Measurements from ENCODE around the gene UBE2U. TPM values are rescaled to one million over a fixed set of nuclear protein-coding genes. Genes with fewer than 3 reads are reported as not detected.
"Not testable (repeated sequence)": the region's sequence is repeated elsewhere in the genome, so short reads cannot be mapped to it uniquely, and the experiment has no call there.

UBE2U gene
- total RNA-seq, 2 donors from 2014 or later: not detected

DNA sequence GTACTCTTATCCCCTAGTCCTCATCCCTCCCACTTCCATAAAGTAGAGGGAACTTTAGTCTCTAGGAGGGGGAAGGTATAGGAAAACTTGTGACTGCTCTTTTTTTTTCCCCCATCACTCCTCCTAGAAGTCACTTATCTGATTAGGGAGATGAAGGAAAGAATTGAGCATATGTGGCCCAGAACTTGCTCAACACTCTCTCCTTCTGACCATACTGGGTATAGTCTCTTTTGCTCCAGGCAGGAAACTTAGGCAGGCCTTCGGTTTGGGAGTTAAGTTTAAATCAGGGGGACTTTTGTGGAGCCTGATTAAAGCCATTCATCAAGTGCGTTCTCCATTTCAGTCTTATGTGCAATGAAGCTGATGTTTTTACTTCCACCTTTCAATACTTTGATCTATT is 5.8 kb downstream of the UBE2U start:
- H3K27ac Mint-ChIP-seq: no peak overlapping the region
- no peak for ATAC-seq (replicated peaks)
- no peak overlapping the region for H3K4me3 Mint-ChIP-seq
- peaks cover 21% of the 10 kb centered on the region for H3K27me3 Mint-ChIP-seq
- no peaks in the 10 kb centered on the region for H3K9me3 Mint-ChIP-seq
- no peaks in the 10 kb centered on the region for H3K36me3 Mint-ChIP-seq (ENCODE audit: low read depth)
- no peaks in the 10 kb centered on the region for H3K4me1 Mint-ChIP-seq

- Mint-ChIP-seq H3K27me3 (peaks cover 10% of the 10 kb centered on the region), H3K27ac (no peak overlapping the region), H3K36me3 (ENCODE audit: low read depth) (no peaks in the 10 kb centered on the region), H3K4me3 (no peak overlapping the region), H3K4me1 (no peaks in the 10 kb centered on the region), H3K9me3 (no peaks in the 10 kb centered on the region)
- ATAC-seq (replicated peaks): no peak
Observed at GRCh38 chr1:64212031-64212430, 8.6 kb downstream of the UBE2U start.

- H3K36me3 Mint-ChIP-seq (ENCODE audit: low read depth): no peaks in the 10 kb centered on the region
- H3K27me3 Mint-ChIP-seq: peaks cover 21% of the 10 kb centered on the region
- H3K4me1 Mint-ChIP-seq: no peaks in the 10 kb centered on the region
- H3K9me3 Mint-ChIP-seq: no peaks in the 10 kb centered on the region
- no peak for ATAC-seq (replicated peaks)
- no peak overlapping the region for H3K4me3 Mint-ChIP-seq
- no peak overlapping the region for H3K27ac Mint-ChIP-seq
Observed at GRCh38 chr1:64215576-64215975, 12.2 kb downstream of the UBE2U start.

DNA sequence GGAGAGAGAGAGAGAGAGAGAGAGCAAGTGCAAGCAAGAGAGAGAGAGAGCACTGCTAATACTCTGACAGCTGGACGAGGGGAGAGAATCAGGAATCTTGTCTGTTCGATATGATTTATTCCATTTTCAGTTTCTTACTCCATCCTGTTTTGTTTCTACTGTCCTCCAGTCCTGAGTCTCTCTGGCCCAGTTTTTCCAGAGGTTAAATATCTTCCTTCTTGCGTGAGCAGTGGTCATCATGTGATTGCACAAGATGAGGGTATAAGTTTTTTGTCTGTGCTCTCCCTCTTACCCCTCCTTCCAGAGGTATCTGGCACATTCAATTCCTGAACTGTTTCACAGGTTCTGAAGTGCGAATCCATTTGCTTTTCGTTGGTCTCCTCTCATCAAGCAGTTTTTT is 16.8 kb downstream of the UBE2U start:
- H3K27ac Mint-ChIP-seq: no peak overlapping the region
- no peak overlapping the region for H3K4me3 Mint-ChIP-seq
- H3K9me3 Mint-ChIP-seq: no peaks in the 10 kb centered on the region

GRCh38 chr1:64223329-64224151 is 20.1 kb downstream of the UBE2U start:
- Mint-ChIP-seq H3K27me3 (peaks cover 29% of the 10 kb centered on the region), H3K4me1 (peaks cover 9% of the 10 kb centered on the region), H3K36me3 (ENCODE audit: low read depth) (no peaks in the 10 kb centered on the region), H3K9me3 (no peaks in the 10 kb centered on the region), H3K27ac (no peak overlapping the region), H3K4me3 (no peak overlapping the region)
- peak; percentile 93 for ATAC-seq (replicated peaks)

More for the DNA sequence above, 16.8 kb downstream of the UBE2U start:
- no peaks in the 10 kb centered on the region for H3K36me3 Mint-ChIP-seq (ENCODE audit: low read depth)
- no peak for ATAC-seq (replicated peaks)
- peaks cover 9% of the 10 kb centered on the region for H3K4me1 Mint-ChIP-seq
- H3K27me3 Mint-ChIP-seq: peaks cover 22% of the 10 kb centered on the region

- not testable (repeated sequence) for H3K27ac Mint-ChIP-seq; H3K4me1 Mint-ChIP-seq; ATAC-seq (replicated peaks); H3K4me3 Mint-ChIP-seq; H3K9me3 Mint-ChIP-seq; H3K36me3 Mint-ChIP-seq (ENCODE audit: low read depth)
- peaks cover 22% of the 10 kb centered on the region for H3K27me3 Mint-ChIP-seq
Observed at GRCh38 chr1:64224236-64224635, 20.8 kb downstream of the UBE2U start.

GRCh38 chr1:64228167-64228957 is 24.9 kb downstream of the UBE2U start:
- no peaks in the 10 kb centered on the region for H3K36me3 Mint-ChIP-seq (ENCODE audit: low read depth)
- H3K27me3 Mint-ChIP-seq: peaks cover 27% of the 10 kb centered on the region
- H3K4me3 Mint-ChIP-seq: no peak overlapping the region
- H3K9me3 Mint-ChIP-seq: no peaks in the 10 kb centered on the region
- H3K4me1 Mint-ChIP-seq: peaks cover 6% of the 10 kb centered on the region
- ATAC-seq (replicated peaks): no peak
- no peak overlapping the region for H3K27ac Mint-ChIP-seq

DNA sequence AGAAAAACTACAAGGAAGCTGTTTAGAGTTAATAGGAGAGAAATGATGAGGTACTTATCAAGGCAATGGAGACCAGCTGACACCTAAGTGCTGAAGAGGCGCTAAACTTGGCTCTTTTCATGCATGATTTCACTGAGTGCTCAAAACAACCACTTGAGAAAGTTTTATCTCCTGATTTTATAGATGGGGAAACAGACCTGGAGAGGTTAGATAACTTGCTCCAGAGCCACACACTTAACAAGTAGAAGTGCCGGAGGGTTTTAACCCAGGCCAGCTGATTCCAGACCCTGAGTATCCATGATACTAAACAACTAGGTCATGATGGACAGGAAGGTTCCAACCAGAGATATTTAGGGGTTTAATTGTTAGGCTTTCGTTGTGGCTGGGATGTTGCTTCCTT is 25.9 kb downstream of the UBE2U start:
- H3K4me1 Mint-ChIP-seq: no peaks in the 10 kb centered on the region
- H3K27me3 Mint-ChIP-seq: peaks cover 35% of the 10 kb centered on the region
- no peak for ATAC-seq (replicated peaks)
- no peaks in the 10 kb centered on the region for H3K9me3 Mint-ChIP-seq
- no peaks in the 10 kb centered on the region for H3K36me3 Mint-ChIP-seq (ENCODE audit: low read depth)
- no peak overlapping the region for H3K27ac Mint-ChIP-seq
- H3K4me3 Mint-ChIP-seq: no peak overlapping the region

GRCh38 chr1:64231153-64231552 is 27.7 kb downstream of the UBE2U start:
- no peaks in the 10 kb centered on the region for H3K4me1 Mint-ChIP-seq
- no peak overlapping the region for H3K27ac Mint-ChIP-seq
- no peak for ATAC-seq (replicated peaks)
- no peak overlapping the region for H3K4me3 Mint-ChIP-seq
- no peaks in the 10 kb centered on the region for H3K9me3 Mint-ChIP-seq
- no peaks in the 10 kb centered on the region for H3K36me3 Mint-ChIP-seq (ENCODE audit: low read depth)
- peaks cover 30% of the 10 kb centered on the region for H3K27me3 Mint-ChIP-seq

GRCh38 chr1:64231654-64232053 is 28.2 kb downstream of the UBE2U start:
- H3K4me1 Mint-ChIP-seq: no peaks in the 10 kb centered on the region
- peaks cover 30% of the 10 kb centered on the region for H3K27me3 Mint-ChIP-seq
- no peaks in the 10 kb centered on the region for H3K36me3 Mint-ChIP-seq (ENCODE audit: low read depth)
- H3K4me3 Mint-ChIP-seq: no peak overlapping the region
- ATAC-seq (replicated peaks): no peak
- no peaks in the 10 kb centered on the region for H3K9me3 Mint-ChIP-seq
- H3K27ac Mint-ChIP-seq: no peak overlapping the region

DNA sequence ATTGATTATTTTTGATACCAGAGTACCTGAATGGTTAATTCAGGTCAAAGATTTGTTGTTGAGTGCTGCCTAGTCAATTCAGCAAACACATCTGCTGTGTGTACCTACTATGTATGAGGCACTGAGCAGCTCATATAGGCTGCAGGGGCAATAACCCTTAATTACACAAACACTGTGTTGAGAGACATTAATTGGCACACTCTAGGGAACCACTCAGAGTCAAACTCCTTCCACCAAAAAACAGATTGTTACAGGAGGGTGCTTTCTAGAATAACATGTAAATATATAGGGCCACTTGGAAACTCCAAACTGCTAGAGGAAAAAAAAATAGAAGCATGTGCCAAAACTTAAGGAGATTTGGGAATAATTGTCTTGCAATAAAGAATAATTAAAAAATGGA is 31.3 kb downstream of the UBE2U start:
- Mint-ChIP-seq H3K9me3 (no peaks in the 10 kb centered on the region), H3K4me1 (no peaks in the 10 kb centered on the region), H3K36me3 (ENCODE audit: low read depth) (no peaks in the 10 kb centered on the region), H3K27me3 (peaks cover 29% of the 10 kb centered on the region), H3K4me3 (no peak overlapping the region), H3K27ac (no peak overlapping the region)
- ATAC-seq (replicated peaks): no peak

- Mint-ChIP-seq H3K4me3 (no peak overlapping the region), H3K4me1 (no peaks in the 10 kb centered on the region), H3K9me3 (no peaks in the 10 kb centered on the region), H3K36me3 (ENCODE audit: low read depth) (no peaks in the 10 kb centered on the region), H3K27me3 (peaks cover 24% of the 10 kb centered on the region), H3K27ac (no peak overlapping the region)
- no peak for ATAC-seq (replicated peaks)
Observed at GRCh38 chr1:64235181-64235580, 31.8 kb downstream of the UBE2U start.

DNA sequence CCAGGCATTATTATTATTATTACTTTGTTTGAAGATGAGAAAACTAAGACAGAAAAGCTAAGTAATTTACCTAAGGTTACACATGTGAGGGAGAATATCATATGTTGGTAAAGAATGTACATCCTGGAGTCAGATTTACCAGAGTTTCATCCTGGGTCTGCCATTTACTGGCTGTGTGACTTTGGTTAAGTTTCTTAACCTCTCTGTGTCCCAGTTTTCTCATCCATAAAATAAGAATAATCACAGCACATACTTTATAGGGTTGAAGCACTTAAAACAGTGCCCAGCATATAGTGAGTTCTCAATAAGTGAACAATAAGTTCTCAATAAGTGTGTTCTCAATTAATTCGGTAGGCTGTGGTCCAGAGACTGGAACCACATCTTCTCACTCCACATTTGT is 32.5 kb downstream of the UBE2U start:
- Mint-ChIP-seq H3K36me3 (ENCODE audit: low read depth) (no peaks in the 10 kb centered on the region), H3K4me1 (no peaks in the 10 kb centered on the region), H3K27me3 (peaks cover 18% of the 10 kb centered on the region), H3K27ac (no peak overlapping the region), H3K9me3 (no peaks in the 10 kb centered on the region), H3K4me3 (no peak overlapping the region)
- ATAC-seq (replicated peaks): no peak

GRCh38 chr1:64236541-64236954 is 33.1 kb downstream of the UBE2U start:
- no peak overlapping the region for H3K27ac Mint-ChIP-seq
- peaks cover 14% of the 10 kb centered on the region for H3K27me3 Mint-ChIP-seq
- H3K9me3 Mint-ChIP-seq: no peaks in the 10 kb centered on the region
- no peaks in the 10 kb centered on the region for H3K36me3 Mint-ChIP-seq (ENCODE audit: low read depth)
- no peak for ATAC-seq (replicated peaks)
- no peaks in the 10 kb centered on the region for H3K4me1 Mint-ChIP-seq
- no peak overlapping the region for H3K4me3 Mint-ChIP-seq

DNA sequence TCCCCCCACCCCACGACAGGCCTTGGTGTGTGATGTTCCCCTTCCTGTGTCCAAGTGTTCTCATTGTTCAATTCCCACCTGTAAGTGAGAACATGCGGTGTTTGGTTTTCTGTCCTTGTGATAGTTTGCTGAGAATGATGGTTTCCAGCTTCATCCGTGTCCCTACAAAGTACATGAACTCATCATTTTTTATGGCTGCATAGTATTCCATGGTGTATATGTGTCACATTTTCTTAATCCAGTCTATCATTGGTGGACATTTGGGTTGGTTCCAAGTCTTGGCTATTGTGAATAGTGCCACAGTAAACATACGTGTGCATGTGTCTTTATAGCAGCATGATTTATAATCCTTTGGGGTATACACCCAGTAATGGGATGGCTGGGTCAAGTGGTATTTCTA is 36.1 kb downstream of the UBE2U start:
- H3K9me3 Mint-ChIP-seq; H3K27me3 Mint-ChIP-seq; H3K4me3 Mint-ChIP-seq; H3K4me1 Mint-ChIP-seq; ATAC-seq (replicated peaks); H3K27ac Mint-ChIP-seq; H3K36me3 Mint-ChIP-seq (ENCODE audit: low read depth): not testable (repeated sequence)

Measured in activated T-helper 17 cell treated with anti-CD3 and anti-CD28 coated beads, Interleukin-2, amount 50 U/mL, for 72 hours (primary cell).